K562 (cell line): ENCODE data around the gene HOXA4. TPM values are rescaled to one million over a fixed set of nuclear protein-coding genes. Genes with fewer than 3 reads are reported as not detected.

Experiments
- ATAC-seq: fragments of 200-7000 bp; cut with Tn5 transposase; 3 replicates; pipeline ENCODE4 v1.9.1; 2020; ENCODE audit warnings: moderate library complexity
- BruUV-seq: library from RNA; stranded (reverse); fragments of 400-500 nt; replicated peaks from 2 replicates; lab custom pipeline; 2021; lab: Mats Ljungman, UMichigan
- CTCF ChIA-PET: fragments of 300-600 bp; formaldehyde crosslinking; extraction: SDS; loops from one replicate; lab custom pipeline; 2021; ENCODE audit warnings: low intra/inter-chr PET ratio; lab: Yijun Ruan, JAX
- POLR2A ChIA-PET: fragments of 300-600, 350-650 bp; sonication (Branson Sonifier 250); formaldehyde crosslinking; extraction: SDS; loops from one replicate; lab custom pipeline; 2021; ENCODE audit warnings: antibody characterized with exemption, inconsistent platforms; lab: Yijun Ruan, JAX
- DNase-seq, 4 experiments: peaks; one replicate each; pipeline versions ENCODE4 v3.0.0 to v3.0.0-alpha.2; 2011 to 2018; ENCODE audit warnings: low spot score in 3 of 4, mixed read lengths in 3 of 4; ENCODE audit errors: extremely low read depth in 1 of 4
- FAIRE-seq: peaks from 2 replicates; lab custom pipeline; 2011; peaks lifted over from hg19 to GRCh38; lab: Jason Lieb, UNC
- H2AFZ ChIP-seq: 2 replicates; pipeline ENCODE4 v1.6.0; 2011; ENCODE audit warnings: low read depth, low read length, control low read depth, inconsistent platforms
- H3K27ac ChIP-seq: fragments of 200-600 bp; 3 replicates; pipeline ENCODE4 v1.8.0; 2011; ENCODE audit warnings: low read depth, mild to moderate bottlenecking, control low read depth, inconsistent platforms, low read length, moderate library complexity, mixed read lengths; ENCODE audit errors: extremely low read depth
- H3K27me3 ChIP-seq, 2 experiments: fragments of 300-600 bp in 1 of 2; 2 replicates in 1 of 2; 3 replicates in 1 of 2; pipeline versions ENCODE4 v1.6.0 to v1.8.0; 2011; ENCODE audit warnings: inconsistent platforms in 2 of 2, low read length in 2 of 2, mild to moderate bottlenecking in 1 of 2, mixed read lengths in 1 of 2, moderate library complexity in 1 of 2; ENCODE audit not compliant: control insufficient read depth in 2 of 2, insufficient read depth in 2 of 2
- H3K36me3 ChIP-seq: fragments of 300-600 bp; 3 replicates; pipeline ENCODE4 v1.8.0; 2011; ENCODE audit warnings: mild to moderate bottlenecking, low read length, inconsistent platforms; ENCODE audit not compliant: control insufficient read depth, insufficient read depth
- H3K4me1 ChIP-seq, 2 experiments: fragments of 200-600 bp in 1 of 2; replicated peaks in 1 of 2; 2 replicates in 1 of 2; 3 replicates in 1 of 2; pipeline versions ENCODE4 v1.5.1 to v1.8.0; 2011; ENCODE audit warnings: inconsistent platforms in 2 of 2, low read length in 2 of 2, mild to moderate bottlenecking in 1 of 2, mixed read lengths in 1 of 2, moderate library complexity in 1 of 2; ENCODE audit not compliant: control insufficient read depth in 2 of 2, insufficient read depth in 2 of 2
- H3K4me2 ChIP-seq: 2 replicates; pipeline ENCODE4 v1.6.1; 2011; ENCODE audit warnings: low read length, control low read depth, inconsistent platforms, mixed read lengths; ENCODE audit not compliant: insufficient read depth
- H3K4me3 ChIP-seq: fragments of 200-600 bp; sonication (generic), shearing (Covaris generic); 2 replicates; pipeline ENCODE4 v1.5.1; 2016; ENCODE audit warnings: control low read depth, inconsistent platforms
- H3K79me2 ChIP-seq: fragments of 200-600 bp; 3 replicates; pipeline ENCODE4 v1.8.0; 2011; ENCODE audit warnings: low read length, inconsistent platforms; ENCODE audit not compliant: control insufficient read depth, insufficient read depth
- H3K9ac ChIP-seq, 2 experiments: 2 replicates each; pipeline versions ENCODE4 v1.6.0 to v1.6.1; 2011; ENCODE audit warnings: low read depth in 2 of 2, low read length in 2 of 2, control low read depth in 1 of 2, inconsistent platforms in 1 of 2, mild to moderate bottlenecking in 1 of 2, mixed read lengths in 1 of 2; ENCODE audit not compliant: insufficient read depth in 1 of 2
- H3K9me1 ChIP-seq: one replicate; pipeline ENCODE4 v1.6.0; 2011; ENCODE audit warnings: inconsistent platforms, mild to moderate bottlenecking, low read length, moderate library complexity; ENCODE audit not compliant: control insufficient read depth, insufficient read depth
- H3K9me3 ChIP-seq: replicated peaks from 2 replicates; pipeline ENCODE4 v1.5.1; 2011; ENCODE audit warnings: low read depth, low read length, inconsistent platforms; ENCODE audit not compliant: control insufficient read depth, insufficient read depth
- H4K20me1 ChIP-seq: replicated peaks from 2 replicates; pipeline ENCODE4 v1.6.1; 2011; ENCODE audit warnings: low read length, inconsistent platforms, mixed read lengths; ENCODE audit not compliant: control insufficient read depth, insufficient read depth
- BRF1 ChIP-seq: IDR thresholded peaks from 3 replicates; pipeline ENCODE4 v1.6.1; 2011; ENCODE audit warnings: borderline replicate concordance, mild to moderate bottlenecking; ENCODE audit not compliant: insufficient read length; ENCODE audit errors: extremely low read depth
- CBX8 ChIP-seq: fragments of 200-600 bp; sonication (generic); IDR thresholded peaks from 2 replicates; pipeline ENCODE4 v1.6.1; 2012; ENCODE audit warnings: borderline replicate concordance, mixed run types, low read depth, mild to moderate bottlenecking, moderate library complexity, mixed read lengths, low read length, control low read depth, inconsistent platforms; ENCODE audit not compliant: poor library complexity, severe bottlenecking; ENCODE audit errors: extremely low read depth
- CLOCK ChIP-seq: fragments of 250-450 bp; sonication (Bioruptor Pico); IDR thresholded peaks from 2 replicates; pipeline ENCODE4 v1.4.0; 2020; ENCODE audit warnings: mild to moderate bottlenecking, moderate library complexity, borderline replicate concordance
- KLF16 ChIP-seq: IDR thresholded peaks from 2 replicates; pipeline ENCODE4 v1.6.1; 2016; ENCODE audit warnings: antibody characterized with exemption
- NCOA6 ChIP-seq: fragments of 450-650 bp; IDR thresholded peaks from 2 replicates; pipeline ENCODE4 v1.6.1; 2017; ENCODE audit warnings: mild to moderate bottlenecking
- NR2F6 ChIP-seq: fragments of 450-650 bp; formaldehyde crosslinking; IDR thresholded peaks from 2 replicates; pipeline ENCODE4 v1.4.0; 2020; ENCODE audit warnings: mild to moderate bottlenecking
- POLR3A ChIP-seq: IDR thresholded peaks from 2 replicates; pipeline ENCODE4 v1.6.1; 2011; ENCODE audit warnings: borderline replicate concordance, mild to moderate bottlenecking, moderate library complexity; ENCODE audit not compliant: insufficient read length, insufficient read depth; ENCODE audit errors: extremely low read depth
- RAD51 ChIP-seq: fragments of 450-650 bp; IDR thresholded peaks from 2 replicates; pipeline ENCODE4 v1.7.1; 2016; ENCODE audit warnings: low read depth, mild to moderate bottlenecking, borderline replicate concordance
- SNRNP70 ChIP-seq: fragments of 200-400 bp; formaldehyde crosslinking; optimal IDR thresholded peaks from 2 replicates; pipeline ENCODE3; 2017; ENCODE audit warnings: low read depth, low read length
- SRSF1 ChIP-seq: fragments of 200-400 bp; formaldehyde crosslinking; IDR thresholded peaks from 2 replicates; pipeline ENCODE4 v1.6.1; 2017; ENCODE audit warnings: mild to moderate bottlenecking, low read depth, low read length, moderate library complexity
- ZNF324 ChIP-seq: fragments of 250-450 bp; sonication (Bioruptor Pico); IDR thresholded peaks from 2 replicates; pipeline ENCODE4 v1.4.0; 2020; ENCODE audit warnings: mild to moderate bottlenecking
- ZNF695 ChIP-seq: fragments of 450-650 bp; formaldehyde crosslinking; IDR thresholded peaks from 2 replicates; pipeline ENCODE4 v1.4.0; 2020; ENCODE audit warnings: mild to moderate bottlenecking, moderate library complexity
- WGBS: fragments of 100-300 bp; shearing (Covaris generic); methylation state at CpG from one replicate; pipeline ENCODE4 v1.1.6; 2016; ENCODE audit warnings: low coverage, mixed read lengths; ENCODE audit not compliant: insufficient coverage; ENCODE audit errors: missing lambda C conversion rate; 5-methylcytosine and 5-hydroxymethylcytosine counted together
- in situ Hi-C: fragments of 300-500 bp; cut with MboI; formaldehyde crosslinking; loops from 4 replicates; pipeline ENCODE4 v1.15.0; 2018; ENCODE audit warnings: inconsistent platforms, mixed read lengths
- intact Hi-C: fragments of 100-400 bp; cut with micrococcal nuclease; formaldehyde crosslinking; loops from 2 replicates; pipeline ENCODE4 v1.14.2; 2022
- polyA plus RNA-seq, 8 experiments: library from polyadenylated mRNA; depleted of rRNA in 4 of 8; stranded (reverse) in 5 of 8; unstranded in 3 of 8; fragments of >200 nt; fragmentation: Nextera tagmentation in 2 of 8; fragmentation: Illumina TruSeq in 1 of 8; extraction: Ambion mirVana in 2 of 8; extraction: Trizol in 1 of 8; gene quantifications; 2 replicates each; pipeline versions ENCODE4 v1.2.1 to v1.2.3, GENCODE V29; 2011 to 2014; ENCODE audit warnings: inconsistent platforms in 1 of 8, missing spikeins in 1 of 8
- total RNA-seq, 7 experiments: library from RNA; depleted of rRNA in 6 of 7; stranded (reverse); fragments of >200 nt in 6 of 7; fragmentation: Illumina TruSeq in 2 of 7; extraction: Trizol in 2 of 7; gene quantifications; 2 replicates each; pipeline versions ENCODE4 v1.2.1 to v1.2.3, GENCODE V29; 2011 to 2021; ENCODE audit warnings: low replicate concordance in 1 of 7
- TF ChIP-seq, protein P1 (sequence below): sonication (generic); formaldehyde crosslinking; IDR thresholded peaks from 2 replicates; pipeline ENCODE4 v1.8.1; 2023; ENCODE audit warnings: missing genetic modification reagents, mild to moderate bottlenecking, borderline replicate concordance
- TF ChIP-seq, protein P2 (sequence below): fragments of 250-450 bp; sonication (Bioruptor Pico); IDR thresholded peaks from 2 replicates; pipeline ENCODE4 v1.8.0; 2021; ENCODE audit warnings: moderate library complexity, mild to moderate bottlenecking, inconsistent platforms

Gene HOXA4
- total and polyA plus RNA-seq, 9 of the 15 experiments (the other 6 are each of a cell fraction or from before 2014, with no cell fraction given), result not detected

GRCh38 chr7:27093184-27093895, 37.2 kb downstream of the HOXA4 start:
- Histone ChIP-seq H3K4me3 (no peak overlapping the region), H3K4me1 (peaks cover 0 to 13% of the 10 kb centered on the region in 2 experiments; a peak in 2 of 5 replicates), H2AFZ (no peak overlapping the region), H3K36me3 (no peaks in the 10 kb centered on the region), H3K9ac (no peak overlapping the region), H3K9me3 (no peaks in the 10 kb centered on the region), H3K9me1 (no peaks in the 10 kb centered on the region), H3K27ac (no peak overlapping the region), H3K4me2 (no peak overlapping the region), H4K20me1 (no peaks in the 10 kb centered on the region), H3K79me2 (no peaks in the 10 kb centered on the region), H3K27me3 (peaks cover 30 to 47% of the 10 kb centered on the region in 2 experiments)
- ATAC-seq, result no peak
- ChIA-PET CTCF (no interaction called here), POLR2A (interaction anchor here (0.8 kb wide), 1 partner anchor 11 kb away, joined by 7 read pairs; no protein-coding TSS in a partner anchor)
- DNase-seq, result no peak
- in situ Hi-C loops, result no loop called here
- intact Hi-C loops, result no loop called here
- WGBS, result 0% methylated on average over 6 of the region's 6 CpGs
- no TSS peak for BruUV-seq
- FAIRE-seq, result no peak
- no peak for TF ChIP-seq KLF16
- TF ChIP-seq RAD51, result no peak
- TF ChIP-seq SNRNP70, result no peak
- TF ChIP-seq, protein P1, sequence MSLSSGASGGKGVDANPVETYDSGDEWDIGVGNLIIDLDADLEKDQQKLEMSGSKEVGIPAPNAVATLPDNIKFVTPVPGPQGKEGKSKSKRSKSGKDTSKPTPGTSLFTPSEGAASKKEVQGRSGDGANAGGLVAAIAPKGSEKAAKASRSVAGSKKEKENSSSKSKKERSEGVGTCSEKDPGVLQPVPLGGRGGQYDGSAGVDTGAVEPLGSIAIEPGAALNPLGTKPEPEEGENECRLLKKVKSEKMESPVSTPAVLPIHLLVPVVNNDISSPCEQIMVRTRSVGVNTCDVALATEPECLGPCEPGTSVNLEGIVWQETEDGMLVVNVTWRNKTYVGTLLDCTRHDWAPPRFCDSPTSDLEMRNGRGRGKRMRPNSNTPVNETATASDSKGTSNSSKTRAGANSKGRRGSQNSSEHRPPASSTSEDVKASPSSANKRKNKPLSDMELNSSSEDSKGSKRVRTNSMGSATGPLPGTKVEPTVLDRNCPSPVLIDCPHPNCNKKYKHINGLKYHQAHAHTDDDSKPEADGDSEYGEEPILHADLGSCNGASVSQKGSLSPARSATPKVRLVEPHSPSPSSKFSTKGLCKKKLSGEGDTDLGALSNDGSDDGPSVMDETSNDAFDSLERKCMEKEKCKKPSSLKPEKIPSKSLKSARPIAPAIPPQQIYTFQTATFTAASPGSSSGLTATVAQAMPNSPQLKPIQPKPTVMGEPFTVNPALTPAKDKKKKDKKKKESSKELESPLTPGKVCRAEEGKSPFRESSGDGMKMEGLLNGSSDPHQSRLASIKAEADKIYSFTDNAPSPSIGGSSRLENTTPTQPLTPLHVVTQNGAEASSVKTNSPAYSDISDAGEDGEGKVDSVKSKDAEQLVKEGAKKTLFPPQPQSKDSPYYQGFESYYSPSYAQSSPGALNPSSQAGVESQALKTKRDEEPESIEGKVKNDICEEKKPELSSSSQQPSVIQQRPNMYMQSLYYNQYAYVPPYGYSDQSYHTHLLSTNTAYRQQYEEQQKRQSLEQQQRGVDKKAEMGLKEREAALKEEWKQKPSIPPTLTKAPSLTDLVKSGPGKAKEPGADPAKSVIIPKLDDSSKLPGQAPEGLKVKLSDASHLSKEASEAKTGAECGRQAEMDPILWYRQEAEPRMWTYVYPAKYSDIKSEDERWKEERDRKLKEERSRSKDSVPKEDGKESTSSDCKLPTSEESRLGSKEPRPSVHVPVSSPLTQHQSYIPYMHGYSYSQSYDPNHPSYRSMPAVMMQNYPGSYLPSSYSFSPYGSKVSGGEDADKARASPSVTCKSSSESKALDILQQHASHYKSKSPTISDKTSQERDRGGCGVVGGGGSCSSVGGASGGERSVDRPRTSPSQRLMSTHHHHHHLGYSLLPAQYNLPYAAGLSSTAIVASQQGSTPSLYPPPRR (CRISPR knock-in tag), result no peak
- no peak for TF ChIP-seq POLR3A
- no peak for TF ChIP-seq NCOA6
- no peak for TF ChIP-seq NR2F6 (CRISPR knock-in tag)
- no peak for TF ChIP-seq ZNF324
- TF ChIP-seq SRSF1, result no peak
- no peak for TF ChIP-seq CBX8
- no peak for TF ChIP-seq CLOCK (CRISPR knock-in tag)
- TF ChIP-seq BRF1, result no peak
- no peak for TF ChIP-seq ZNF695
- TF ChIP-seq, protein P2, sequence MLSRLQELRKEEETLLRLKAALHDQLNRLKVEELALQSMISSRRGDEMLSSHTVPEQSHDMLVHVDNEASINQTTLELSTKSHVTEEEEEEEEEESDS (CRISPR knock-in tag), result no peak
